Skeletal muscle tissue (tissue), 4 donors: ENCODE data around the gene OSTC. TPM values are rescaled to one million over a fixed set of nuclear protein-coding genes. Genes with fewer than 3 reads are reported as not detected.

Experiments
- H3K27ac ChIP-seq: one replicate; pipeline ENCODE4 v1.7.0; 2013; ENCODE audit warnings: mild to moderate bottlenecking, low read depth, low read length, inconsistent platforms
- H3K27me3 ChIP-seq, 3 donors: one replicate each; pipeline ENCODE4 v1.7.0; 2013; ENCODE audit warnings: low read length in 3 of 3; ENCODE audit not compliant: control insufficient read depth in 3 of 3, insufficient read depth in 3 of 3
- H3K36me3 ChIP-seq, 3 donors: one replicate each; pipeline ENCODE4 v1.7.0; 2013; ENCODE audit warnings: low read length in 3 of 3; ENCODE audit not compliant: control insufficient read depth in 3 of 3, insufficient read depth in 3 of 3
- H3K4me1 ChIP-seq, 3 donors: one replicate each; pipeline ENCODE4 v1.7.0; 2013; ENCODE audit warnings: low read length in 3 of 3, mild to moderate bottlenecking in 3 of 3; ENCODE audit not compliant: control insufficient read depth in 3 of 3, insufficient read depth in 3 of 3
- H3K4me3 ChIP-seq, 3 donors: one replicate each; pipeline ENCODE4 v1.7.0; 2013; ENCODE audit warnings: low read length in 3 of 3
- H3K9ac ChIP-seq, 3 donors: one replicate each; pipeline ENCODE4 v1.7.0; 2013; ENCODE audit warnings: low read length in 3 of 3, mild to moderate bottlenecking in 3 of 3, moderate library complexity in 2 of 3, low read depth in 1 of 3
- H3K9me3 ChIP-seq, 3 donors: one replicate each; pipeline ENCODE4 v1.7.0; 2013; ENCODE audit warnings: low read length in 3 of 3; ENCODE audit not compliant: control insufficient read depth in 3 of 3
- total RNA-seq: library from RNA; depleted of rRNA; stranded (reverse); fragments of >200 nt; gene quantifications from one replicate; pipeline ENCODE4 v1.2.3, GENCODE V29; 2014
- donor health status: Osteomylitis.

OSTC gene
- total RNA-seq, 1 donor from 2014 or later: 109 TPM

GRCh38 chr4:108620933-108621905, 29.2 kb upstream of the OSTC start:
- H3K27me3 ChIP-seq: no peaks in the 10 kb centered on the region
- peak overlapping the region; percentile 76 for H3K27ac ChIP-seq
- peak overlapping the region; percentile 79 to 99 (median 92) for H3K4me3 ChIP-seq
- H3K9ac ChIP-seq: peak overlapping the region; percentile 82 to 95 (median 88)
- H3K4me1 ChIP-seq: peaks cover 5 to 26% (median 21%) of the 10 kb centered on the region in 3 donors
- H3K36me3 ChIP-seq: peaks cover 24 to 48% (median 39%) of the 10 kb centered on the region in 3 donors
- no peaks in the 10 kb centered on the region for H3K9me3 ChIP-seq

GRCh38 chr4:108622022-108622421, 28.4 kb upstream of the OSTC start:
- Histone ChIP-seq H3K36me3 (peaks cover 31 to 56% (median 44%) of the 10 kb centered on the region in 3 donors), H3K9me3 (no peaks in the 10 kb centered on the region), H3K4me1 (peaks cover 5 to 26% (median 21%) of the 10 kb centered on the region in 3 donors), H3K27me3 (no peaks in the 10 kb centered on the region), H3K9ac (peak overlapping the region in 2 of 3 donors; percentile 2 to 8), H3K4me3 (no peak overlapping the region), H3K27ac (no peak overlapping the region)

GRCh38 chr4:108622828-108623227, 27.6 kb upstream of the OSTC start:
- Histone ChIP-seq H3K36me3 (peaks cover 32 to 60% (median 44%) of the 10 kb centered on the region in 3 donors), H3K4me1 (peaks cover 5 to 26% (median 21%) of the 10 kb centered on the region in 3 donors), H3K27ac (no peak overlapping the region), H3K4me3 (no peak overlapping the region), H3K9me3 (no peaks in the 10 kb centered on the region), H3K9ac (no peak overlapping the region), H3K27me3 (no peaks in the 10 kb centered on the region)

- Histone ChIP-seq H3K9ac (no peak overlapping the region), H3K4me3 (no peak overlapping the region), H3K36me3 (peaks cover 32 to 63% (median 48%) of the 10 kb centered on the region in 3 donors), H3K27ac (no peak overlapping the region), H3K4me1 (peaks cover 5 to 21% (median 19%) of the 10 kb centered on the region in 3 donors), H3K27me3 (no peaks in the 10 kb centered on the region), H3K9me3 (no peaks in the 10 kb centered on the region)
These were observed 25.9 kb upstream of the OSTC start for GRCh38 chr4:108624263-108625056.

GRCh38 chr4:108626056-108626455, 24.3 kb upstream of the OSTC start:
- H3K4me1 ChIP-seq: peaks cover 5 to 14% (median 12%) of the 10 kb centered on the region in 3 donors
- H3K27me3 ChIP-seq: no peaks in the 10 kb centered on the region
- H3K4me3 ChIP-seq: no peak overlapping the region
- H3K27ac ChIP-seq: no peak overlapping the region
- H3K9ac ChIP-seq: no peak overlapping the region
- no peaks in the 10 kb centered on the region for H3K9me3 ChIP-seq
- peaks cover 40 to 75% (median 60%) of the 10 kb centered on the region in 3 donors for H3K36me3 ChIP-seq

- Histone ChIP-seq H3K4me3 (no peak overlapping the region), H3K36me3 (peaks cover 31 to 72% (median 63%) of the 10 kb centered on the region in 3 donors), H3K9me3 (no peaks in the 10 kb centered on the region), H3K27ac (no peak overlapping the region), H3K27me3 (no peaks in the 10 kb centered on the region), H3K9ac (no peak overlapping the region), H3K4me1 (peaks cover 0 to 2% (median 0%) of the 10 kb centered on the region in 3 donors)
These were observed 22.0 kb upstream of the OSTC start for GRCh38 chr4:108628411-108628810.

- H3K36me3 ChIP-seq: peaks cover 7 to 44% (median 42%) of the 10 kb centered on the region in 3 donors
- H3K27ac ChIP-seq: no peak overlapping the region
- H3K9ac ChIP-seq: no peak overlapping the region
- no peak overlapping the region for H3K4me3 ChIP-seq
- H3K4me1 ChIP-seq: no peaks in the 10 kb centered on the region
- no peaks in the 10 kb centered on the region for H3K27me3 ChIP-seq
- H3K9me3 ChIP-seq: no peaks in the 10 kb centered on the region
These were observed 15.2 kb upstream of the OSTC start for GRCh38 chr4:108635070-108635655.

GRCh38 chr4:108636246-108636645, 14.2 kb upstream of the OSTC start:
- Histone ChIP-seq H3K36me3 (peaks cover 2 to 37% (median 33%) of the 10 kb centered on the region in 3 donors), H3K27ac (no peak overlapping the region), H3K9ac (no peak overlapping the region), H3K4me1 (no peaks in the 10 kb centered on the region), H3K9me3 (no peaks in the 10 kb centered on the region), H3K4me3 (no peak overlapping the region), H3K27me3 (no peaks in the 10 kb centered on the region)

GRCh38 chr4:108637856-108638255, 12.5 kb upstream of the OSTC start:
- H3K27ac ChIP-seq: no peak overlapping the region
- H3K9me3 ChIP-seq: no peaks in the 10 kb centered on the region
- no peaks in the 10 kb centered on the region for H3K27me3 ChIP-seq
- H3K4me1 ChIP-seq: no peaks in the 10 kb centered on the region
- H3K4me3 ChIP-seq: no peak overlapping the region
- H3K36me3 ChIP-seq: peaks cover 0 to 26% (median 23%) of the 10 kb centered on the region in 3 donors
- H3K9ac ChIP-seq: no peak overlapping the region
